HG02588 (cell line): ENCODE results near the gene CLTCL1.
"Not testable (repeated sequence)": the region's sequence is repeated elsewhere in the genome, so short reads cannot be mapped to it uniquely, and the experiment has no call there.

Source experiments
- ATAC-seq: cut with Tn5 transposase; IDR thresholded peaks from one replicate; pipeline ENCODE4 v1.9.1; 2021; ENCODE audit warnings: mild to moderate bottlenecking, moderate library complexity; ENCODE audit not compliant: unreplicated experiment

The CLTCL1 gene

DNA sequence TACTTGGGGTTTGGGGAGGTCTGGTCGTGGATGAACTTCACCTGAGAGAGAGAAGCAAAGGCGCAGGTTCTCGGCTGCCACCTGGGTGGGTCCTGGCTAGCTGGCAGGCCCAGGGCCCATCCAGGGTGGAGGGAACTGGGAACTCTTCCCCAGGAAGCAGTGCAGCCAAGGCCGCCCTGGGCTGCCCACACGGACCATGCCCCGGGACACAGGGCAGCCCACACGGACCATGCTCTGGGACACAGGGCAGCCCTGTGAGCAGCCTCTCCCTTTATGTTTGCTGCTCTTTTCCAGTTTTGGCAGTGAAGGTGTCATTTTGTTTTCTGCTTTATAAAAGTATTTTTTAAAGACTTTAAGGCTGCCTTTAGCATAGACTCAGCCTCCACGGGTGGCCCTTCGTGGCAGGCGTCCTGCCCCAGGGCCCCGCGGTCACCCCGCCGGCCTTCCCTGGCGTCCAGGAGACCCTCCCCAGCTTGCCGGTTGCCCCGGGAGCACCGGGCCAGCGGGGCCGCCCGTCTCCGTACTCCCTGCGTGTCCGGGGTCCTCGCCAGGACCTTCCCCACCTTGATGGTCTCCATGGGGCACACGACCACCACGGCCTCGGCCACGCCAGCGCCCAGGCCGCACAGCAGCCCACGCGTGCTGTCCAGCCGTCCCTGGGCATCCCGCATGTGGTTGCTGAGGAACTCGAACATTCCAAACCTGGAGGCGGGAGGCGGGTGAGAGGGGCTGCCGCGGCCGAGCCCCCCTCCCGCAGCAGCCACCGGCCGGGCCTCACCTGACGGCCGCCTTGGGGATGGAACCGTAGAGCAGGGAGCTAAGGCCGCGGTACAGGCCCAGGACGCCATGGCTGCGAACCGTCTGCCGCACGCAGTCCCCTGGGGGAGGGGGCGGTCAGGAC lies 114.1 kb downstream of the CLTCL1 start:
- peak; percentile 1 for ATAC-seq

DNA sequence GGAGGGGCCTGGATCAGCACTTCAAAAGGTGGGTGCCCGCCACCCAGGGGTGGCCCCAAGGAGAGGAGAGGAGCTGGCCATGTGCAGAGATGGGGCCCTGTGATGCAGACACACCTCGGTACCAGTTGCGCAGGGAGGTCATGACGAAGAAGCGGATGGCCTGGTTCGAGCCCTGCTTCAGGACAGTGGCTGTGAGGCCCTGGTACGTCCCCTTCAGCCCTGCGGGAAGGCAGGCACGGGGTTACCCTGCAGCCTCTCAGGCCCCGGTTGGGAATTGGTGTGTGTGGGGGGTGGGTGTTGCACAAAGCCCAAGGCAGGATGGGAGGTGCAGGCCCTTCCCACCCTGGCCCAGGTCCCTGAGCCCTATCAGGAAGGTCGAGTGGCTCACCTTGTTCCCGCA lies 114.8 kb downstream of the CLTCL1 start:
- ATAC-seq = no peak

DNA sequence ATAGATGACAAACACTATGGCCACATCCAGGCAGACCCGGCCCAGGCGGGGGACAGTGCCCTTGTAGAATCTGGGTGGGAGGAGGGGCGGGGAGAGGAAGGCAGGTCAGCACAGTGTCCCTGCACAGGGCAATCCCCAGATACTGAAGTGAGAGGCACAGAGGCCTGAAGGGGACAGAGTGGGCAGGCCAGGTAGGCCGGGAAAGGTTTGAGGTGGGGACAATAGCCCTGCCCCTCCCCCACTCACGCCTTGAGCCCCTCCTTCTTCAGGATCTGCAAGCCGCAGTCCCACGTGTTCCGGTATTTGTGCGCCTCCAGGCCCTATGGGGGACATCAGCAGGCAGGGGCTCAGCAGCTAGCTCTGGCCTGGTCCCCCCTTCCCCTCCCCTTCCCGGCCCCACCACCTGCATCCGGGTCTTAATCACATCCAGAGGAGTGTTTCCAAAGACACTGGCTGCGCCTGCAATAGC lies 115.3 kb downstream of the CLTCL1 start:
- no peak for ATAC-seq

DNA sequence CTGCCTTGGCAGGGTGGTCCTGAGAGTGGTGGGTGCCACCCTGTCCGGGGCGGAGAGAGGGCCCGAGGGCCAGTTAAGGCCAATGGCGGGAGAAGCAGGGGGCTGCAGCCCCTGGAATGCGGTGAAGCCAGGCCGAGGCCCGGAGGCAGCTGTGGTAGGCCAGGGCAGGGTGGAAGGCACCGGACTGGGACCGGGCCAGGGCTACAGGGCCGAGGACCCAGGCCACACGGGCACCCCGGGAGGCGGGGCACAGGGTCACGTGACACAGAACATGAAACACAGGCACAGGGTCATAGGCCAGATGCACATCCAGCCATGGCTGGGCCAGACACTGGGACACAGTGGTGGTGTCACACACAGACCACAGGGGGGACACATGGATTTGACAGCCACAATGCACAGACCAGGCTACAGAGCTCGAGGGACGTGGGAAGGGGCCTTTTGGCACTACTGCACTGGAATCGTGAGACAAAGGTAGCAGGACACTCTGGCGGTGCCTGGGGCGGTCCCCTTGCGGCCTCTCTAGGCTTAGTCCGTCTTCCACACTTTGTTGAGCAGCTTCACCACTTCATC lies 115.8 kb downstream of the CLTCL1 start:
- ATAC-seq = no peak

DNA sequence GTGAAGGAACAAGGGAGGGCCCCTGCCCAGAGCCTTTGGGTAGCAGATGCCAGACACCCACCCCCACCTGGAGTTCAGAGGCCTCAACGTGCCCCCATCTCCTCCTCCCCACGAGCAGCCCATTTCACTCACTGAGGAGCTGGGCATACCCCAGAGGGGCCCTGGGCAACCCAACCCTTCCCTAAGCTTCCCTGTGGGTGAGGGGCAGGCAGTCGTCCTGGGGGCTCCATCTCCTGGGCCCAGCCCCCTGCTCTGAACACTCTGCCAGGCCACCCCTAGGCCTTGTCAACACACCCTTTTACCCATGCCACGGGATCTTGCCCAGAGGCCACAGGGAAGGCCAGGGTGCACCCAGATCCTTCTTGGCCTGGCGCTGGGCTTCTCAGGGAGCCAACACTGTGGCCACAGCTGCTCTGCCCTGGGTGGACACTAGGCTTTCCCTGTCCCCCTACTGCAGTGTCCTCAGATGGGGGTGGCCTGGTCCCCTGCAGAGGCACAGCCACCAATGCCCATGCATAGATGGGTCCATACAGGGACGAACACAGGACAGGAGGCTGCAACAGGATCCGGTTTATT lies 116.4 kb downstream of the CLTCL1 start:
- ATAC-seq = no peak

DNA sequence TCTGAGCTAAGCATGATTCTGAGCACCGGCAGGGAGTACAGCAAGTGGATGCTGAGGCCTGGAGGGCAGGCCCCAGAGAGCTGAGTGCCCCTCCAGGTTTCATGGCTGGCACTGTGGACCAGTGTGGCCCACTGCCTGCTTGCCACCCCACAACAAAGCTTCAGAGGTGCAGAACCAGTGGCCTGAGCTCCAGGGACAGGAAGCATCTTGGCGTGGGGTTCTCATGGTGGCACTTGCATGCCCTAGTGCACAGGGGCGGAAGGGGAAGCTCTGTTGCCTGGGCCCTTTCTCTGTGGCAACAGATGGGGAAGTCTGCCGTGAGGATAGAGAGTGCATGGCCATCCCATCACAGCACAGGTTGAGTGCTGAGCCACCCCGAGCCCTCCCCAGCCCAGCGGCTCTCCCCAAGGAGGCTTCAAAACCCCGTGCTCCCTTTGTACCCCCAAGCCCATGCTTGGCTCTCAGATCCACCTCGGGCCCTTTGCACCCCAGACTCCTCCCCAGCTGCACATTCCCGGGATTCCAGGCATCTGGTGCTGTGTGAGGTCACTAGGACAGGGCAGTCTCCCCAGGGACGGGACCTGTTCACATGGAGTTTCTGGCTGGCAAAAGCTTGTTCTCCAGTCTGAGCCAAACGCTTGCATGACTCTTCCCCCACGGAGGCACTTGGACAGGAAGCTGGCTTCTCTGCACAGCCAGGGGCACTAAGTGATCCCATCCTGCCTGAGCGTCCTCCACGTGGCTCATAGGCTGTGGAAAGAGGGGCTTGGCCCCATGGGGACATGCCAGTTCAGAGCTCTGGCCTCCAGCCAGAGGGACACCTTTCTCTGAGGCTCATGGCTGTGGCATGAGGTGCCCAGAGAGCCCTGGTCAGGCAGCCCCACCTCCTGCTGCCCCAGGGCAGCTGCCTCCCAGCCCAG lies 117.2 kb downstream of the CLTCL1 start:
- no peak for ATAC-seq

DNA sequence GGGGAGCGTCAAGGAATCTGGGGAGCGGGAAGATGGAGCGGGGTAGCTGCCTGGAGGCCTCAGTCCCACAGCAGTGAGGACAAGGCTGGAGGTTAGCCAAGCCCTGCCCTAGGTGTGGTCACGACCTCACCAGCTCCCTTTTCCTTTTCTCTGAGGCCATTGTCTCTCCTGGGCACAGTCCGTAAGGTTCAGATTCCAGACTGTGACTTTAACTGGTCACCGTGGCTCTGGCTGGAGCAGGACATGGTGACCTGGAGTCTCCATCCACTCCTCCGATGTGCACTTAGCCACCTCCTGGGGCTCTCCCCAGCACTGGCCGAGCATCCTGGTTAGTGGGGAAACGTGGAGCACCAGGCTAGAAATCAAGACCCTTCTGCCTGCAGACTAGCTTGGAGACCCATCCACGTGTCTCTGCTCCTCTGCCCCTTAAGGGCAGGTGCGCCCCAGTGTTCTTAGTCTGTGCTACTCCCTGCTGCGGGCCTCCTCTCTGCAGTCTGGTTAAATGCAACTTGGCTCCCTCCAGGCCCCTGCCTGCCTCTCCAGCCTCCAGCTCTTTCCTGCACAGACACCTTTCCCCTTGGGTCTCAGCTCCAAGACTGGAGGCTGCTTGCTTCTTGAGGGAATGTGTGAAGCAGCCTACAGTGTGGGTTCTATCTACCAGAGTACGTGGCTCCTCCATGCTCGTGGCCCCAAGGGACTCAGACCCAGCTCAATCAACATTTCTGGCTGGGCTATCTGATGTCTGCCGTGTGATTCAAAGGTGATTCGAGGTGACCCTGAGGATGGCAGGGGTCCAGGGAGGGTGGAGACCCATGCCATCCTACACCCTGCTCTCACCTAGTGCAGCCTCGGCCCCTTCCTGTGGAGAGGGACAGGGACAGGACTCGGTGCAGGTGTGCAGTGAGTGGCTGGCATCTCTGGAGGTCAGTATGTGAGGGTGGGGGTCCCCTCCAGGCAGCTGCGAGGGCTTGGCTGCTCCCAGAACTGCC lies 118.2 kb downstream of the CLTCL1 start:
- ATAC-seq = no peak

DNA sequence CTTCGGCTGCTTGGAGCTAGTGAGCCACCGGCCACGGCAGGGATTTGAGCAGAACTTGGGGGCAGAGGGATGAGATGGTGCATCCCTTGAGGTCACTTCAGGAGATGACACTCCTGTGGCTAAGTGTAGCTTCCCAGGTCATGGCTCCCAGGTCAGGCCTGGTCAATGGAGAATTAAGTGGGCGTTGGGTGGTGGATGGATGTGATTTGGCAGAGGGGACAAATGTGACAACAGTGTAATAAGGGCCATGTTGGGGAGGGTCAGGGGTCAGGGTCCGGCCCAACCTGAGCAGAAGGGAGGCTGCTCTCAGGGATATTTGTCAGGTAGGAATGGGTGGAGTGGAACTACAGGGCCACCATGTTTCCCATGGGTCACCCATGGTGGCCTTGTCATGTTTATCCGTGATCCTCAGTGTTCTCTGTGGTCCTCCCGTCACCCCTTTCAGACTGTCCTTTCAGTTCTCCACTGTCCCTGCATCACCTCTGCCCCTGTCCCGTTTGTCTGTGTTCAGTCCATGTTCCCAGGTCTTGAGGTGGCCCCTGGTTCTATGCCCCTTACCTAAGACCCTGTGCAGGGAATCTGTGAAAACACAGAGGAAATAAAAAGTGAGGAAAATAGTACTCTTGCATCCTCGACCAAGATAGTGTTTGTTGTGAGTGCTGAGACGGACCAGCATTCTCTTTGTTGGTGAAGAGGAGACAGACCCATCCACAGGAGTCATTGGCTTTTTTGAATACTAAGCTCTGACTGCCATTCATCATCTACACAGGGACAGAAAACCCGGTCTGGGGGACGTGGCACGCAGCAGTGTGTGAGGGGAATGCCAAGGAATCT lies 119.1 kb downstream of the CLTCL1 start:
- ATAC-seq = no peak

DNA sequence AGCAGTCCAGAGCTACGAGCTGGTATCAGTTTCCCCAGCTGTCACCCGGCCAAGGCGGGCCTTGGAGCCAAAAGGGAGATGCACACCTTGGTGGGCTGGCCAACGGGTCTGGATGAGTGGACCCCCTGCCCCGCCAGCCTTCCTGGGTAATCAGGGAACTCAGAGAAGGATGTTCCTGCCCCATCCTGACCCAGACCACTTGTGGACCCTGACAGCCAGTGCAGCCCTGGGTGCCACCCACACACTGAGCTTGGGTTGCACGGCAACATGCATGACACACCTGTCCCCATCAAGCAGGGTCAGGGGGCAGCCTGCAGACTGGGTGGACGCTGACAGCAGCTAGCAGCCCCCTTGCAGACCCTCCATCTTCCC lies 121.6 kb downstream of the CLTCL1 start:
- ATAC-seq = no peak

DNA sequence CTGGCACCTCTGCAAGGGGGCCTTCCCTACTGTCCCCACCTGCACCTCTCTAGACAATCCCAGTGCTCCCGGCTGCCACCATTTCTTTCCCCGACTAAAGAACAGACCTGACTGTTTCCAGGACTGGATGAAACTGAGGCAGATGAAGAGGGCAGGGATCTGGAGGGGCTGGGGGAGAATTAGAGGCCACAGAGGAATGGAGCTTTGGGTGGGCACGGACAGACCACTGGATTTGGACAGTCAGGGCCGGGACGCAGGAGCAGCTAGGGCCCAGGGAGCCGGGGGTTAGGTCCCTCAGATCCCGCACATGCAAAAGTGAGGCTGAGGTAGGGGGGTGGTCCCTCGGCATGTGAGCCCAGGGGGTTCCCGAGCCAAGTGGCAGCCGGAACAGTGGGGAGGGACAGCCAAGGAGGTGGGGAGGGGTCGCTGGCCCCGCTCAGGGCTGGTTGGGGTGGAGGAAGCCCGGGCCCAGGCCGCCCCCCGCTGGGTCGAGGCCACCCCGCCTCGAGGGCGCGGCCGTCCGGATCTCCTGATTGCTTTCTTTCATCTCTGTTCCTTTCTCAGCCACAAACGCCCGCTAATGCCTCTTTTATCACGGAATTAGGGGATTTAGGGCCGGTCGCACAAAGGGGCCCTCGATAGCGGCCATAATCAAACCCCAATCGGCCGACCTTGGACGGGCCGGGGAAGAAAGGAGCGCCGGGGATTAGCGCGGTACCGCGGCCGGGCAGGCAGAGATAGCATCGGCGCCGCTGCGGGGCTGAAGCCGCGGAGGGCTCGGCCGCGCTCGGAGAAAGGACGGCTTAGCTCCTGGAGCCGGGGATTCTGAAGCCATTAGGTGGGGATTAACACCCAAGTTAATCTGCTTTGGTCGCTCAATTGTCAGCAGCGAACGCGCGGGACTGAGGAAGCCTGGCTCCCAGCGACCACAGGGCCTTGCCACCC lies 122.2 kb downstream of the CLTCL1 start:
- ATAC-seq = no peak

DNA sequence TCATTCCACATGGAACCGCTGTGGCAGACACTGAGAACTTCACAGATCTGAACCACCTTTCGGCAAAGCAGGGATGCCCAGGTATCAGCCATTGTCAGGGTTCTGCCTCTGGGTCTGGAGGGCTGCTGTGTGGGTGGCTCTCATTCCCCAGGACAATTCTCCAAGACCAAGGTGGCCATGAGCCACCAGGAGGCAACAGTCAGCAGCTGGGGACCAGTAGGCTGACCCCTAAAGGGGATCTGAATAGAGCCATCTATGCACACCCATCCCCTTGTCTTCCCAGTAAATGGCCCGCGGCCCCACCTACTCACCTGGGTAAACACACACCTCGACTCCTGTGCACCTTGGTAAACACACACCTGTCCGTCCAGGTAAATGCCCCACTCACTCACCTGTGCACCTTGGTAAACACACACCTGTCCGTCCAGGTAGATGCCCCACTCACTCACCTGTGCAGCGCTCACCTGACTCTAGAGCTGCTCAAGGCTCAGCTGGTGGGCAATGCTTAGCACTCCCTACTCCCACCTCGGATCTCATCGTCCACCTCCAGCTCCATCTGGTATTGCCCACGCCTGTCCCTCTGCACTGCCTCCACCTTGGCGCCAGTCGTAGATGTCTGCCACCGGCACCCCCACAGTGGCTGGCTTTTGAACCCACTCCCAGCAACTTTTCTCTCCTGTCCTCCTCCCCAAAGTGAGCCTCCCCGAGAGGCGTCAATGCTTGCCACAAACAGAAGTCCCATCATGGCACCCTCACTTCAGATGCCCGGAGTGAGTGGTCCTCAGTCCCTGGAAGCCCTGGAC lies 123.2 kb downstream of the CLTCL1 start:
- ATAC-seq = no peak

DNA sequence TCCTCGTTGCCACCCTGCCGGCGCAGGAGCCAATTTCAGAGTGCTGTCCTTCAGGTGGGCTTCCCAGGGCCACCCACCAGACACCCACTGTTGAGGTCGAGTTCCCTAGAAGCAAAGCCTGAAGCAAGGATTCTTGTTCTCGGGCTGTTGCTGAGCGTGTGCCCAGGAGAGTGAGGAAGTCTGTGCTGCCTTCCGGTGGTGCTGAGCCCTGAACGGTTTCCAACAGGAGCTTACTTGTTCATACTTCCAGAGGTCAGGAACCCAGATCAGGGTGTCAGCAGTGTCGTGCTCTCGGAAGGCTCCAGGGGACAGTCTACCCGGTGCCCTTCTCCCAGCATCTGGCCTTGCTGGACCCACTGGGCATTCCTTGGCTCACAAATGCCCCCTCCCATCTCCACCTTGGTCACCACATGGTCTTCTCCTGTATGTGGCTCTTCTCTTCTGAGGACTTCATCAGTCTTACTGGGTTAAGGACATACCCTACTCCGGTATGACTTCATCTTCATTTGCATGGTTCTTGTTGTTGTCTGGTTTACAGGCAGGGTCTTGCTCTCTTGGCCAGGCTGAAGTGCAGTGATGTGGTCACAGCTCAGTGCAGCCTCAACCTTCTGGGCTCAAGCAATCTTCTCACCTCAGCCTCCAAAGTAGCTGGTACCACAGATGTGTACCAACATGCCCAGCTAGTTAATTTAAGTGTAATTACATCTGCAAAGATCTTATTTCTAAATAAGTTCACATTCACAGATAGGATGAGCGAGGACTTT lies 124.2 kb downstream of the CLTCL1 start:
- ATAC-seq = no peak

DNA sequence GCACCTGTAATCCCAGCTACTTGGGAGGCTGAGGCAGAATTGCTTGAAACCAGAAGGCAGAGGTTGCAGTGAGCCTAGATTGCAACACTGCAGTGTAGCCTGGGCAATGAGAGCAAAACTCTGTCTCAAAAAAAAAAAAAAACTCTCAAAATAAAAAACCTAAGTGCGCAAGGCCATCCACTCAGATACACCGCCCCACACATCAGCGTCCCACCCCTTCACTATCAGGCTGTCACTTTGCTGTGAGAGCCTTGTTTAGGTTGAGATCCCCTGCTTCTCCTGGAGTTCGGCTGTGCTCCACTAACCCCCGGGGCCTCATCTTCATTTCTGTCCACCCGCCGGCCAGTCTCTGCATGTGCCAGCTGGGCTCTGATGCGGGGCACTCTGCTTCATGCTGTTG lies 125.1 kb downstream of the CLTCL1 start:
- ATAC-seq = no peak

DNA sequence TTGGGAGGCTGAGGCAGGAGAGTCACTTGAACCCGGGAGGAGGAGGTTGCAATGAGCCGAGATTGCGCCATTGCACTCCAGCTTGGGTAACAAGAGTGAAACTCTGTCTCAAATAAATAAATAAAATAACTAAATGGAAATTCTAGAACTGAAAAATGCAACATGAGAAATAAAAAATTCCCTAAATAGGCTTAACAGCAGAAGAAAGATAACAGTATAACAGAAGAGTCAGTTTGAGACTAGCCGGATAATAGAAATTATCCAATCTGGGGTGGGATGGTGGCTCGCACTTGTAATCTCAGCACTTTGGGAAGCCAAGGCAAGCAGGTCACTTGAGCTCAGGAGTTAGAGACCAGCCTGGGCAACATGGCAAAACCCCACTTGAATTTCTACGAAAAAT lies 127.1 kb downstream of the CLTCL1 start:
- ATAC-seq = no peak

DNA sequence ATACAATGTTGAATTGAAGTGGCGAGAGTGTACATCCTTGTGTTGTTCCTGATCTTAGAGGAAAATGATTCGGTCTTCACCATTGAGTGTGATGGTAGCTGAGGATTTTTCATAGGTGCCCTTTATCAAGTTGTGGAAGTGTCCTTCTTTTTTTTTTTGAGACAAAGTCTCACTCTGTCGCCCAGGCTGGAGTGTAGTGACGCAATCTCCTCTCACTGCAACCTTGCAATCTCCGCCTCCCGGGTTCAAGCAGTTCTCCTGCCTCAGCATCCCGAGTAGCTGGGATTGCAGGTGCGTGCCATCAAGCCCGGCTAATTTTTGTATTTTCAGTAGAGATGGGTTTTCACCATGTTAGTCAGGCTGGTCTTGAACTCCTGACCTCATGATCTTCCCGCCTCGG lies 132.9 kb downstream of the CLTCL1 start:
- not testable (repeated sequence) for ATAC-seq

DNA sequence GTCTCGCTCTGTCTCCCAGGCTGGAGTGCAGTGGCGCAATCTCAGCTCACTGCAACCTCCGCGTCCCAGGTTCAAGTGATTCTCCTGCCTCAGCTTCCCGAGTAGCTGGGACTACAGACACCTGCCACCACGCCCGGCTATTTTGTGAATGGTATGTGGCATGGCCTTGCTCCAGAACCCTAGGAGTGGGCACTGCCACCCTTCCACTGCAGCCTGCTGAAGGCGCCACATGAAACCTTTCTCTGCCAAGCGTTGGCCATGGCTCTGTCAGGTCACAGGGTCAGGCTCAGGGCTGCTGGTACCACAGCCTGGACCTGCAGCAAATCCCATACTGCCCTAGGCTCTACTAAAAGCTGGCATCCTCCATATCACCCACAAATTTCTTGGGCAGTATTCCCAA lies 135.4 kb downstream of the CLTCL1 start:
- ATAC-seq = not testable (repeated sequence)
